Uterus (tissue), 4 donors: ENCODE measurements around the gene LIMS2. TPM values are rescaled to one million over a fixed set of nuclear protein-coding genes. Genes with fewer than 3 reads are reported as not detected.

Experiments used
- DNase-seq, 2 donors: peaks; one replicate each; pipeline ENCODE4 v3.0.0-alpha.2; 2019 to 2020
- H3K27ac ChIP-seq, 2 donors: fragments of 200-600 bp; sonication (generic); 1 replicate in 1 of 2; 2 replicates in 1 of 2; pipeline ENCODE4 v1.5.1; 2016 to 2018
- H3K27me3 ChIP-seq, 2 donors: fragments of 200-600 bp; sonication (generic); one replicate each; pipeline ENCODE4 v1.5.1; 2018 to 2019; ENCODE audit warnings: control low read depth in 1 of 2
- H3K36me3 ChIP-seq, 2 donors: fragments of 200-600 bp; sonication (generic); one replicate each; pipeline ENCODE4 v1.5.1; 2019; ENCODE audit warnings: control low read depth in 1 of 2
- H3K4me1 ChIP-seq, 2 donors: fragments of 200-600 bp; sonication (generic); one replicate each; pipeline ENCODE4 v1.5.1; 2018 to 2019; ENCODE audit warnings: control low read depth in 1 of 2
- H3K4me3 ChIP-seq, 2 donors: fragments of 200-600 bp; sonication (generic); 1 replicate in 1 of 2; 2 replicates in 1 of 2; pipeline ENCODE4 v1.5.1; 2018 to 2019; ENCODE audit warnings: mild to moderate bottlenecking in 1 of 2
- H3K9me3 ChIP-seq, 2 donors: fragments of 200-600 bp; sonication (generic); one replicate each; pipeline ENCODE4 v1.5.1; 2019; ENCODE audit warnings: control low read depth in 1 of 2
- POLR2A ChIP-seq, 2 donors: fragments of 450-650 bp; IDR thresholded peaks; one replicate each; pipeline ENCODE4 v1.6.1; 2016; ENCODE audit warnings: antibody characterized with exemption in 2 of 2, mild to moderate bottlenecking in 1 of 2, moderate library complexity in 1 of 2
- intact Hi-C: fragments of 100-400 bp; cut with DNase I; formaldehyde crosslinking; loops from one replicate; pipeline ENCODE4 v1.15.1; 2023; ENCODE audit warnings: low total_unique reads
- total RNA-seq, 4 donors: library from RNA; depleted of rRNA in 3 of 4; stranded (reverse); fragments of >200 nt in 3 of 4; gene quantifications; one replicate each; pipeline versions ENCODE4 v1.1.0 to v1.2.4, GENCODE V29; 2014 to 2023
- TF ChIP-seq, protein P1 (sequence below), 4 experiments: fragments of 200-600 bp in 2 of 4; fragments of 450-650 bp in 2 of 4; sonication (generic) in 2 of 4; IDR thresholded peaks; one replicate each; pipeline ENCODE4 v1.5.1; 2016 to 2019; ENCODE audit warnings: antibody characterized with exemption in 4 of 4, mild to moderate bottlenecking in 2 of 4, moderate library complexity in 1 of 4
- donor health status: DM: yes; HTN: yes; CAD: no.

The LIMS2 gene
- total RNA-seq, 4 donors from 2014 or later = 15.8 to 298 (median 66.2) TPM

DNA sequence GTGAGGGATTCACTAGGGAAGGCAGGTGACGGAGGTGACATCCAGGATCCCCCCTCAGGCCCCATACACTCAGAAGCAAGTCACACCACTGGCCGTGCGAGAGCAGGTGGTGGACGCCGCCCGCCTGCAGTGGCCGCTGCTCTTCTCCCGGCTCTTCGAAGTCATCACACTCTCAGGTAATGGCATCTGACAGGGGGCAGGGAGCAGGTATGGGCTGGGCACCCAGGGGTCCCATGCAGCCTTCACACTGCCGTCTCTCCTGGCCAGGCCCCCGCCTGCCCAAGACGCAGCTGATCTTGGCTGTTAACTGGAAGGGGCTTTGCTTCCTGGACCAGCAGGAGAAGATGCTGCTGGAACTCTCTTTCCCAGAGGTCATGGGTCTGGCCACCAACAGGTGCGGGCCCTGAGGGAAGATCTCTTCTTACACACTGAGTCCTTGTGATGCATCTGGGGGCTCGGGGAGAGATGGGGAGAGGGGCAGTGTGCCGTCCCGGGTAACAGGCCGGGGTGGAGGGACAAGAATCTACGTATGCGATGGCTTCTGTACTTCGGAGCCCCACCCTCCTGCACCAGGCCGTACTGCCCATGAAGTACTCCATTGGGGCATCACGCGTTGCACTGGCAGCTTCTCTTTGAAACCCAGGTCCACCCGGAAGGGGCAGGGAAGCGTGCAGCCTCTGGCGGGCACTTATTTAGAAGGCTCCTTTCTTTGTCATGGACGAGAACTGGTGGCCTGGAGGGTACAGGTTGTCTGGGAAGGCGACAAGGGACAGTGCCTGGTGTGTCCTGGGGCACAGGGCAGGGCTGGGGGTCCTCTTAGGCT lies 48.2 kb downstream of the LIMS2 start:
- no peak for DNase-seq
- H3K36me3 ChIP-seq = no peaks in the 10 kb centered on the region
- intact Hi-C loops = no loop called here
- no peaks in the 10 kb centered on the region for H3K9me3 ChIP-seq
- H3K27ac ChIP-seq = no peak overlapping the region
- H3K4me1 ChIP-seq = no peaks in the 10 kb centered on the region
- H3K4me3 ChIP-seq = no peak overlapping the region
- H3K27me3 ChIP-seq = no peaks in the 10 kb centered on the region
- TF ChIP-seq POLR2A (IDR thresholded peaks at IDR 0.05) = no peak
- TF ChIP-seq, protein P1, sequence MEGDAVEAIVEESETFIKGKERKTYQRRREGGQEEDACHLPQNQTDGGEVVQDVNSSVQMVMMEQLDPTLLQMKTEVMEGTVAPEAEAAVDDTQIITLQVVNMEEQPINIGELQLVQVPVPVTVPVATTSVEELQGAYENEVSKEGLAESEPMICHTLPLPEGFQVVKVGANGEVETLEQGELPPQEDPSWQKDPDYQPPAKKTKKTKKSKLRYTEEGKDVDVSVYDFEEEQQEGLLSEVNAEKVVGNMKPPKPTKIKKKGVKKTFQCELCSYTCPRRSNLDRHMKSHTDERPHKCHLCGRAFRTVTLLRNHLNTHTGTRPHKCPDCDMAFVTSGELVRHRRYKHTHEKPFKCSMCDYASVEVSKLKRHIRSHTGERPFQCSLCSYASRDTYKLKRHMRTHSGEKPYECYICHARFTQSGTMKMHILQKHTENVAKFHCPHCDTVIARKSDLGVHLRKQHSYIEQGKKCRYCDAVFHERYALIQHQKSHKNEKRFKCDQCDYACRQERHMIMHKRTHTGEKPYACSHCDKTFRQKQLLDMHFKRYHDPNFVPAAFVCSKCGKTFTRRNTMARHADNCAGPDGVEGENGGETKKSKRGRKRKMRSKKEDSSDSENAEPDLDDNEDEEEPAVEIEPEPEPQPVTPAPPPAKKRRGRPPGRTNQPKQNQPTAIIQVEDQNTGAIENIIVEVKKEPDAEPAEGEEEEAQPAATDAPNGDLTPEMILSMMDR (IDR thresholded peaks at IDR 0.05) = no peak

DNA sequence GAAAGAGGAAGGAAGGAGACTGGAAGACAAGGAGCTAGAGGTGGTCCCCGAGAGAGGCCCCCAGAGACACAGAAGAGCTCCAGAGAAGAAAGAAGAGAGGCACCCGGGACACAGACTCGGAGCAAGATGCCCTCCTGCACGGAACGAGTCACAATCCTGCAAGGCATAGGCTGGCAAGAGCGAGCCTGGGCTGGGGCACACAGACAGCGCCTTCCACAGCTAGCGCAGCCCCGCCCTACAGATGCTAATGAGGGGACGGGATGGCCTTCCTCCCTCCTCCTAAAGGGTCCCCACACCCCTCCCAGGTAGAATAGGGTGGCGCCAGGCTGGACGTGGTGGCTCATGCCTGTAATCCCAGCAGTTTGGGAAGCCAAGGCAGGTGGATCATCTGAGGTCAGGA lies 49.2 kb downstream of the LIMS2 start:
- Histone ChIP-seq H3K4me1 (no peaks in the 10 kb centered on the region), H3K4me3 (no peak overlapping the region), H3K27me3 (no peaks in the 10 kb centered on the region), H3K36me3 (no peaks in the 10 kb centered on the region), H3K27ac (no peak overlapping the region), H3K9me3 (no peaks in the 10 kb centered on the region)
- DNase-seq = no peak
- intact Hi-C loops = no loop called here
- TF ChIP-seq, protein P1 (IDR thresholded peaks at IDR 0.05) = no peak
- no peak for TF ChIP-seq POLR2A (IDR thresholded peaks at IDR 0.05)

- Histone ChIP-seq H3K4me1 (no peaks in the 10 kb centered on the region), H3K9me3 (no peaks in the 10 kb centered on the region), H3K36me3 (no peaks in the 10 kb centered on the region), H3K27me3 (no peaks in the 10 kb centered on the region), H3K4me3 (no peak overlapping the region), H3K27ac (no peak overlapping the region)
- no peak for DNase-seq
- intact Hi-C loops = no loop called here
- TF ChIP-seq, protein P1 (IDR thresholded peaks at IDR 0.05) = no peak
- no peak for TF ChIP-seq POLR2A (IDR thresholded peaks at IDR 0.05)
Observed at GRCh38 chr2:127625572-127625951, 49.8 kb downstream of the LIMS2 start.

DNA sequence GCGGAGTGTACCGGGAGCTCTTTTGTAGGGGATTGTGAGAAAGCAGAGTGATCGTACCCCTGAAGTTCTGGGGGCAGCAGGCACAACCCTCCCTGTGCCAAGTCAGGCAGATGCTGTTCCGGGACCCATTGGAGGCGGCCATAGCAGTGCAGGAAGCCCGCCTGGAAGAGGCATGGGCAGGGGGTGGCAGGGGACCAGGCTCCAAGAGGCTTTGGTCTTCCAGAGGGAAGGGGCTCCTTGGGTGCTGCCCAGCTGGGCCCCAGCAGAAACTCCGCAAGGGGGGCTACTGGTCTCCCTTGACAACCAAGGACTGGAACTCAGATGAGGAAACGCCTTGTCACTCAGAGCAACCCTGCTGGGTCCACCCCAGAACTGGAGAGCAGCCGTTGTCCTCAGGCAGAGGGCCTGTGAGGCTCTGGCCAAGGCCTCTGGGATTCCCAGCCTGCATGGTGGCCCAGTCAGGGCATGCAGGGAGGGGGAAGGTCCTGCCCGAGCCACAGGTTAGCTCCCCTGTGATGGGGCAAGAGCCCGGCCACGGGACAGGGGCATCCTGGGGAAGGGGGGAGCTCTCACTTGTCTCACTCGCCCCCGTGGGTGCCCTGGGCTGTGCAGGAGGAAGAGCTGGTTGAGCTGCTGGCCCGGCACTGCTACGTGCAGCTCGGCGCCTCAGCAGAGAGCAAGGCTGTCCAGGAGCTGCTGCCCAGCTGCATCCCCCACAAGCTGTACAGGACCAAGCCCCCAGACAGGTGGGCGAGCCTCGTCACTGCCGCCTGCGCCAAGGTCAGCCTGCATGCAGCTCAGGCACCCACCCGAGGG lies 50.4 kb downstream of the LIMS2 start:
- Histone ChIP-seq H3K4me3 (no peak overlapping the region), H3K27ac (no peak overlapping the region), H3K36me3 (no peaks in the 10 kb centered on the region), H3K4me1 (no peaks in the 10 kb centered on the region), H3K9me3 (no peaks in the 10 kb centered on the region), H3K27me3 (no peaks in the 10 kb centered on the region)
- intact Hi-C loops = no loop called here
- TF ChIP-seq, protein P1 (IDR thresholded peaks at IDR 0.05) = no peak
- no peak for TF ChIP-seq POLR2A (IDR thresholded peaks at IDR 0.05)
- no peak for DNase-seq

GRCh38 chr2:127624320-127624755 lies 51.0 kb downstream of the LIMS2 start:
- no peak for TF ChIP-seq POLR2A (IDR thresholded peaks at IDR 0.05)
- TF ChIP-seq, protein P1 (IDR thresholded peaks at IDR 0.05) = no peak
- no peaks in the 10 kb centered on the region for H3K27me3 ChIP-seq
- no peaks in the 10 kb centered on the region for H3K9me3 ChIP-seq
- no peak overlapping the region for H3K27ac ChIP-seq
- H3K4me3 ChIP-seq = no peak overlapping the region
- H3K36me3 ChIP-seq = no peaks in the 10 kb centered on the region
- no peaks in the 10 kb centered on the region for H3K4me1 ChIP-seq
- intact Hi-C loops = no loop called here
- DNase-seq = no peak
